Neural crest cell (in vitro differentiated cells): ENCODE measurements around the gene KCTD14. TPM values are rescaled to one million over a fixed set of nuclear protein-coding genes. Genes with fewer than 3 reads are reported as not detected.
A peak's percentile ranks its signal among the peaks of the same experiment; 100 is the strongest.
"Not testable (repeated sequence)": the region's sequence is repeated elsewhere in the genome, so short reads cannot be mapped to it uniquely, and the experiment has no call there.

Source experiments
- DNase-seq: peaks from one replicate; pipeline ENCODE4 v3.0.0; 2021; ENCODE audit warnings: low read depth, mixed read lengths, low spot score
- H3K27ac Mint-ChIP-seq: one replicate; pipeline ENCODE4 v1.8.0; 2021; ENCODE audit warnings: mild to moderate bottlenecking, mixed read lengths; ENCODE audit not compliant: unreplicated experiment
- H3K27me3 Mint-ChIP-seq: 2 replicates; pipeline ENCODE4 v1.8.0; 2021; ENCODE audit warnings: low read depth, mild to moderate bottlenecking, mixed read lengths
- H3K36me3 Mint-ChIP-seq: 2 replicates; pipeline ENCODE4 v1.8.0; 2021; ENCODE audit warnings: low read depth, mild to moderate bottlenecking, mixed read lengths
- H3K4me1 Mint-ChIP-seq: 2 replicates; pipeline ENCODE4 v1.8.0; 2021; ENCODE audit warnings: mixed read lengths
- H3K4me3 Mint-ChIP-seq: one replicate; pipeline ENCODE4 v1.8.0; 2021; ENCODE audit warnings: mild to moderate bottlenecking, mixed read lengths
- H3K9me3 Mint-ChIP-seq: 2 replicates; pipeline ENCODE4 v1.8.0; 2021; ENCODE audit warnings: mixed read lengths
- CTCF ChIP-seq: fragments of 200-600 bp; sonication (generic); conservative IDR thresholded peaks from 2 replicates; pipeline ENCODE4 v1.5.0; 2021; ENCODE audit warnings: antibody characterized with exemption, mild to moderate bottlenecking
- total RNA-seq: library from RNA; stranded (reverse); gene quantifications from 2 replicates; pipeline ENCODE4 v1.2.1, GENCODE V29; 2021

The KCTD14 gene
- total RNA-seq, 1 donor from 2014 or later, result 1.4 TPM

DNA sequence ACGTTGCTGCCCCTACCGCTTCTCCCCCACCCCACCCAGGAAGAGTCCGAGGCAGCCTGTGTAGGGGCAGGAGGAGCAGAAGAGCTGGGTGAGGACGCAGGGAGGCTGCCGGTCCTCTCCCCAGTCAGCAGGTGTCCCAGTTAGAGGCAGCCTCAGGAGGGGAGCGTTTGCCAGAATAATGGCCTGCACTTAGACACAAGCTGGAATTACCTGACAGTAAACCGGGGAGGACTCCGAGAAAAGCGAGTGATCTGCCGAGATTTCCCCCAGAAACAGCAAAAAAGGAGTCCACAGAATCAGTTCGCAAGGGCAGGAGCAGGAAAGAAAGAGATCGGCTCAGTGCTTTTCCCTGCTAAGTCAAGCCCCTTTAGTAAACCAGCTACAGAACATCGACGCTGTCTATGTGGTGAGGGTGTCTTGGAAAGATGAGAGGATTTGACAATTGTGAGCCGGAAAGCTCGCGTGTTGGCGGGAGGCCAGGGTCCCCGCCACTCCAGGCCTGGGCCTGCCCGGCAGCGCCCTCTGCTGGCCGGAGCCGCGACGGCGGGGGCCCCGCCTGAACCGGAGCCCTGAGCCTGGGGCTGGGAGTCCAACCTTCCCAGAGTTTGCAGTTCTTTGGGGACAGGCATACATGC is 22.9 kb upstream of the KCTD14 start:
- Mint-ChIP-seq H3K36me3 (no peaks in the 10 kb centered on the region), H3K4me1 (peaks cover 20% of the 10 kb centered on the region), H3K9me3 (no peaks in the 10 kb centered on the region), H3K27ac (peak overlapping the region; percentile 46), H3K4me3 (no peak overlapping the region), H3K27me3 (no peaks in the 10 kb centered on the region)
- peak; percentile 99 for TF ChIP-seq CTCF
- peak; percentile 85 for DNase-seq

DNA sequence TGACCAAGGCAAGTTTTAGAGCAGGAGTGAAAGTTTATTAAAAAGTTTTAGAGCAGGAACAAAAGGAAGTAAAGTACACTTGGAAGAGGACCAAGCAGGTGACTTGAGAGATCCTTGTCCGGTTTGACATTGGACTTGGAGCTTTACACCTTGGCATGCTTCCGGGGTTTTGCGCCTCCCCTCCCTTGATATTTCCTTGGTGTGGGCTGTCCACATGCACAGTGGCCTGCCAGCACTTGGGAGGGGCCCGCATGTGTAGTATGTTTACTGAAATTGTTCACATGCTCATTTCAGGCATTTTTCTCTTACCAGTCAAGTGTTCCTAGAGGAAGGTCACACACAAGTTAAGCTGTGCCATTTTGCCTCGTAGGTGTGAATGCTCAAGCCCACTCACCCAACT is 21.6 kb upstream of the KCTD14 start:
- Mint-ChIP-seq H3K4me3 (no peak overlapping the region), H3K36me3 (no peaks in the 10 kb centered on the region), H3K27me3 (no peaks in the 10 kb centered on the region), H3K27ac (no peak overlapping the region), H3K9me3 (no peaks in the 10 kb centered on the region), H3K4me1 (peaks cover 23% of the 10 kb centered on the region)
- no peak for DNase-seq
- TF ChIP-seq CTCF, result no peak

- Mint-ChIP-seq H3K9me3 (no peaks in the 10 kb centered on the region), H3K36me3 (no peaks in the 10 kb centered on the region), H3K4me1 (peaks cover 25% of the 10 kb centered on the region), H3K27me3 (no peaks in the 10 kb centered on the region), H3K27ac (no peak overlapping the region), H3K4me3 (no peak overlapping the region)
- no peak for DNase-seq
- TF ChIP-seq CTCF, result no peak
Measured at GRCh38 chr11:78041843-78042440, 18.9 kb upstream of the KCTD14 start.

- H3K27ac Mint-ChIP-seq, DNase-seq, H3K36me3 Mint-ChIP-seq, H3K4me3 Mint-ChIP-seq, H3K9me3 Mint-ChIP-seq, H3K27me3 Mint-ChIP-seq: not testable (repeated sequence)
- peaks cover 22% of the 10 kb centered on the region for H3K4me1 Mint-ChIP-seq
Measured at GRCh38 chr11:78041380-78041719, 18.3 kb upstream of the KCTD14 start.

DNA sequence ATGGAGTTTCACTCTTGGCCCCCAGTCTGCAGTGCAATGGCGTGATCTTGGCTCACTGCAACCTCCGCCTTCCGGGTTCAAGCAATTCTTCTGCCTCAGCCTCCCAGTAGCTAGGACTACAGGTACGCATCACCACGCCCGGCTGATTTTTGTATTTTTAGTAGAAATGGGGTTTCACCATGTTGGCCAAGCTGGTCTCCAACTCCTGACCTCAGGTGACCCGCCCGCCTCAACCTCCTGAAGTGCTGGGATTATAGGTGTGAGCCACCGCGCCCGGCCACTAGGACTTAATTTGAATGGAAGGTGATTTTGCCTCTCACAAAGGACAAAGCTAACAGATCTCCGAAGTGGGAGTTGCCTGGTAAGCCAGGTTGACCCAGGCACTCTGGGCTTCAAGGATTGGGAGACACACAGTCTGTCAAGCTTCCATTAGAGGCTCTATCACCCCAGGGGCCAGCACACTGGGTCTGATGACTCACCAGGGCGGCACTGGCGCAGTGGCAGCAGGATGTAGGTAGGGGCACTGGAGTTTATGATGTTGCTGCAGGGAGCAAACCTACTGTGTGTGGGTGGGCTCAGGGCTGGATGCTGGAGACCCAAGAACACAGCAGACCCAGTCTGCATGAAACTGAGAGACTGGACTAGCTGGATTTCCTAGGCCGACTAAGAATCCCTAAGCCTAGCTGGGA is 17.8 kb upstream of the KCTD14 start:
- DNase-seq, result no peak
- no peak overlapping the region for H3K4me3 Mint-ChIP-seq
- no peaks in the 10 kb centered on the region for H3K27me3 Mint-ChIP-seq
- no peaks in the 10 kb centered on the region for H3K36me3 Mint-ChIP-seq
- H3K27ac Mint-ChIP-seq, result no peak overlapping the region
- H3K9me3 Mint-ChIP-seq, result no peaks in the 10 kb centered on the region
- no peak for TF ChIP-seq CTCF
- peaks cover 17% of the 10 kb centered on the region for H3K4me1 Mint-ChIP-seq
